Right cardiac atrium (tissue), 5 donors: ENCODE measurements around the gene MAPKAP1. TPM values are rescaled to one million over a fixed set of nuclear protein-coding genes. Genes with fewer than 3 reads are reported as not detected.
A peak's percentile ranks its signal among the peaks of the same experiment; 100 is the strongest.

Experiments used
- ATAC-seq, 2 donors: fragments of 200-7000 bp; cut with Tn5 transposase; one replicate each; pipeline versions ENCODE4 v1.8.0 to v1.9.1; 2020; ENCODE audit warnings: moderate library complexity in 2 of 2, mild to moderate bottlenecking in 1 of 2
- DNase-seq, 3 donors: peaks; one replicate each; pipeline ENCODE4 v3.0.0-alpha.2; 2020
- H3K27ac ChIP-seq: one replicate; pipeline ENCODE4 v1.5.1; 2013; ENCODE audit warnings: mild to moderate bottlenecking, low read length, control low read depth, moderate library complexity
- H3K27me3 ChIP-seq: one replicate; pipeline ENCODE4 v1.6.1; 2013; ENCODE audit not compliant: control insufficient read depth, insufficient read depth
- H3K4me1 ChIP-seq: one replicate; pipeline ENCODE4 v1.6.1; 2013; ENCODE audit warnings: low read length; ENCODE audit not compliant: control insufficient read depth, insufficient read depth
- H3K4me3 ChIP-seq: one replicate; pipeline ENCODE4 v1.5.1; 2013; ENCODE audit warnings: low read length, control low read depth
- H3K9me3 ChIP-seq: one replicate; pipeline ENCODE4 v1.6.1; 2013; ENCODE audit warnings: low read length; ENCODE audit not compliant: control insufficient read depth
- WGBS: extraction: QIAGEN DNeasy Blood & Tissue Kit; methylation state at CpG from one replicate; pipeline ENCODE4 v1.1.7; 2013; 5-methylcytosine and 5-hydroxymethylcytosine counted together
- intact Hi-C, 4 donors: fragments of 100-400 bp; cut with DNase I; formaldehyde crosslinking; loops; one replicate each; pipeline versions ENCODE4 v1.11.0 to v1.14.0; 2022 to 2023
- polyA plus RNA-seq: library from polyadenylated mRNA; stranded (reverse); fragments of 200-250 nt; gene quantifications from one replicate; pipeline ENCODE4 v1.2.3, GENCODE V29; 2013
- total RNA-seq, 4 donors: library from RNA; stranded (reverse); fragmentation: NEBNext Ultra II Directional; extraction: Animal tissue kit (Norgen Biotek cat#: 25700); gene quantifications; one replicate each; pipeline ENCODE4 v1.2.1, GENCODE V29; 2021
- donor health status: healthy with polysubstance abuse.
- donor health status: DM: no; HTN: yes; CAD: no.
- donor health status: DM: no; HTN: no; CAD: no.
- donor health status: DM: no; HTN: yes; CAD: no; lungs with severe emphysema.
- donor health status: DM: yes; HTN: yes; CAD: no.

The MAPKAP1 gene
- total and polyA plus RNA-seq, 5 donors: 97.1 to 116 (median 108) TPM

- Histone ChIP-seq H3K4me1 (peaks cover 1% of the 10 kb centered on the region), H3K9me3 (no peaks in the 10 kb centered on the region), H3K27ac (no peak overlapping the region), H3K27me3 (no peaks in the 10 kb centered on the region), H3K4me3 (no peak overlapping the region)
- 70% methylated on average over 1 of the region's 1 CpG for WGBS
- ATAC-seq (no peak), DNase-seq (no peak)
- intact Hi-C loops: no loop called here
Measured at GRCh38 chr9:125604196-125604595, 102.8 kb downstream of the MAPKAP1 start.

- 86% methylated on average over 4 of the region's 4 CpGs for WGBS
- Histone ChIP-seq H3K9me3 (no peaks in the 10 kb centered on the region), H3K27me3 (no peaks in the 10 kb centered on the region), H3K27ac (no peak overlapping the region), H3K4me1 (peaks cover 1% of the 10 kb centered on the region), H3K4me3 (no peak overlapping the region)
- ATAC-seq (no peak), DNase-seq (no peak)
- intact Hi-C loops: no loop called here
Measured at GRCh38 chr9:125603478-125604021, 103.5 kb downstream of the MAPKAP1 start.

- WGBS: 92% methylated on average over 7 of the region's 7 CpGs
- no peak for ATAC-seq
- no peak overlapping the region for H3K27ac ChIP-seq
- no peaks in the 10 kb centered on the region for H3K9me3 ChIP-seq
- H3K4me3 ChIP-seq: no peak overlapping the region
- H3K4me1 ChIP-seq: peaks cover 1% of the 10 kb centered on the region
- no peaks in the 10 kb centered on the region for H3K27me3 ChIP-seq
- intact Hi-C loops: no loop called here
- DNase-seq: no peak
Measured at GRCh38 chr9:125601961-125602360, 105.0 kb downstream of the MAPKAP1 start.

- no peak overlapping the region for H3K27ac ChIP-seq
- peaks cover 1% of the 10 kb centered on the region for H3K4me1 ChIP-seq
- WGBS: 76% methylated on average over 1 of the region's 1 CpG
- peak in 1 of 2 donors; percentile 48 for ATAC-seq
- no peaks in the 10 kb centered on the region for H3K9me3 ChIP-seq
- H3K4me3 ChIP-seq: no peak overlapping the region
- H3K27me3 ChIP-seq: no peaks in the 10 kb centered on the region
- intact Hi-C loops: no loop called here
- DNase-seq: no peak
Measured at GRCh38 chr9:125600194-125600593, 106.8 kb downstream of the MAPKAP1 start.

GRCh38 chr9:125594223-125594610, 112.8 kb downstream of the MAPKAP1 start:
- H3K27ac ChIP-seq: no peak overlapping the region
- H3K4me1 ChIP-seq: peaks cover 4% of the 10 kb centered on the region
- no peaks in the 10 kb centered on the region for H3K27me3 ChIP-seq
- ATAC-seq: no peak
- DNase-seq: no peak
- WGBS: 95% methylated on average over 3 of the region's 3 CpGs
- H3K9me3 ChIP-seq: no peaks in the 10 kb centered on the region
- H3K4me3 ChIP-seq: no peak overlapping the region
- intact Hi-C loops: no loop called here

GRCh38 chr9:125593581-125594222, 113.3 kb downstream of the MAPKAP1 start:
- intact Hi-C loops: no loop called here
- 85% methylated on average over 6 of the region's 6 CpGs for WGBS
- no peak overlapping the region for H3K27ac ChIP-seq
- H3K9me3 ChIP-seq: no peaks in the 10 kb centered on the region
- no peaks in the 10 kb centered on the region for H3K27me3 ChIP-seq
- H3K4me3 ChIP-seq: no peak overlapping the region
- ATAC-seq: no peak
- H3K4me1 ChIP-seq: peaks cover 4% of the 10 kb centered on the region
- DNase-seq: no peak

GRCh38 chr9:125591888-125592287, 115.1 kb downstream of the MAPKAP1 start:
- intact Hi-C loops: no loop called here
- no peak for ATAC-seq
- no peak overlapping the region for H3K27ac ChIP-seq
- no peak overlapping the region for H3K4me3 ChIP-seq
- DNase-seq: no peak
- WGBS: 96% methylated on average over 4 of the region's 4 CpGs
- peaks cover 4% of the 10 kb centered on the region for H3K4me1 ChIP-seq
- H3K27me3 ChIP-seq: no peaks in the 10 kb centered on the region
- H3K9me3 ChIP-seq: no peaks in the 10 kb centered on the region

GRCh38 chr9:125591245-125591644, 115.8 kb downstream of the MAPKAP1 start:
- H3K27me3 ChIP-seq: no peaks in the 10 kb centered on the region
- DNase-seq: no peak
- H3K27ac ChIP-seq: no peak overlapping the region
- no peaks in the 10 kb centered on the region for H3K9me3 ChIP-seq
- H3K4me3 ChIP-seq: no peak overlapping the region
- peaks cover 4% of the 10 kb centered on the region for H3K4me1 ChIP-seq
- intact Hi-C loops: no loop called here
- ATAC-seq: no peak
- 95% methylated on average over 3 of the region's 3 CpGs for WGBS

GRCh38 chr9:125589287-125589686, 117.7 kb downstream of the MAPKAP1 start:
- H3K27ac ChIP-seq: no peak overlapping the region
- H3K4me1 ChIP-seq: peaks cover 2% of the 10 kb centered on the region
- no peaks in the 10 kb centered on the region for H3K9me3 ChIP-seq
- intact Hi-C loops: no loop called here
- no peak for ATAC-seq
- 75% methylated on average over 4 of the region's 4 CpGs for WGBS
- H3K27me3 ChIP-seq: no peaks in the 10 kb centered on the region
- no peak overlapping the region for H3K4me3 ChIP-seq
- no peak for DNase-seq

GRCh38 chr9:125587819-125588460, 119.1 kb downstream of the MAPKAP1 start:
- Histone ChIP-seq H3K27me3 (no peaks in the 10 kb centered on the region), H3K9me3 (no peaks in the 10 kb centered on the region), H3K27ac (no peak overlapping the region), H3K4me3 (no peak overlapping the region), H3K4me1 (peaks cover 2% of the 10 kb centered on the region)
- intact Hi-C loops: no loop called here
- WGBS: 97% methylated on average over 5 of the region's 5 CpGs
- no peak for DNase-seq
- ATAC-seq: no peak

- intact Hi-C loops: no loop called here
- WGBS: 77% methylated on average over 3 of the region's 3 CpGs
- Histone ChIP-seq H3K27me3 (no peaks in the 10 kb centered on the region), H3K4me1 (peaks cover 2% of the 10 kb centered on the region), H3K4me3 (no peak overlapping the region), H3K9me3 (no peaks in the 10 kb centered on the region), H3K27ac (no peak overlapping the region)
- no peak for DNase-seq
- no peak for ATAC-seq
Measured at GRCh38 chr9:125586172-125586511, 120.9 kb downstream of the MAPKAP1 start.
